SH-SY5Y (cell line): Measurements from ENCODE around the gene CFAP20DC.

Experiments used
- GATA2 ChIP-seq: IDR thresholded peaks from 2 replicates; pipeline ENCODE4 v1.6.1; 2011; ENCODE audit warnings: mild to moderate bottlenecking, low read depth, low read length
- GATA3 ChIP-seq: IDR thresholded peaks from 2 replicates; pipeline ENCODE4 v1.6.1; 2011; ENCODE audit warnings: low read depth, mild to moderate bottlenecking, low read length, moderate library complexity

CFAP20DC gene

DNA sequence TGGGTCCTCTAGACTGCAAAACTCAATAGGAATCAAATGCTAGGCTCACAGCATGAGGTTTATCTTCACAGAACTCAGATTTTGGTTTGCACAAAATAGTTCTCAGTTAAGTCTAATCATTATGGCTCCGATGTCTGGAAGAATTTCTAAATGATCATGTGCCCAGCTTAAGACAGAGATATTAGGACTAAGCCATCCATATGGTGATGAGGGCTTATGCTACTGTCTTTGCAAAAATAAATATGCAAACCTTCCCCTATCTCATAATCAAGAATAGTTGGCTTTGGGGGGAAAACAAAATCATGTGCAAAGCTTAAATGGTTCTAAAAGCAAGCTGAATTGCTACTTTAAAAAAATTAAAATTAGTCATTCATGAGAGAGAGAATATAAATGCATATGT is 96.5 kb downstream of the CFAP20DC start:
- TF ChIP-seq GATA3 = no peak
- no peak for TF ChIP-seq GATA2

- TF ChIP-seq GATA3 (no peak), GATA2 (no peak)
Measured at GRCh38 chr3:58952128-58952917, 97.5 kb downstream of the CFAP20DC start.

GRCh38 chr3:58948018-58948417 is 101.8 kb downstream of the CFAP20DC start:
- TF ChIP-seq GATA3 = no peak

DNA sequence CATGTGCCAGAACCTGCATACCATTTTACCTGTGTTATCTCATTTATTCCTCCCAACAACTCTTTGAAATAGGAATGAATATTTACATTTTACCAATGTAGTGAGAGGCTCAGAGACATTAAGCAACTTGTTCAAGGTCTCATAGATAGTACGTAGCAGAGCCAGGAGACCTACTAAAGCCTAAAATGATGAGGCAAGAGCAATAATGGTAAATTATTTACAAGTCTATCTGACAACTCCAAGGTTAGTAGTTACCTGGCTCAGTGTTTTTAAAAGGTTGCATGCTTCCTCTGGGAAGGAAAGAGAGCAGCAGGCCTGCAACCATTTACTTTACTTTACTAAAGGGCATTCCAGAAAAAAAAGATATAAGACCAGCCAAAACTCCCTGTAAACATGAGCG is 103.0 kb downstream of the CFAP20DC start:
- TF ChIP-seq GATA3 (no peak), GATA2 (no peak)

DNA sequence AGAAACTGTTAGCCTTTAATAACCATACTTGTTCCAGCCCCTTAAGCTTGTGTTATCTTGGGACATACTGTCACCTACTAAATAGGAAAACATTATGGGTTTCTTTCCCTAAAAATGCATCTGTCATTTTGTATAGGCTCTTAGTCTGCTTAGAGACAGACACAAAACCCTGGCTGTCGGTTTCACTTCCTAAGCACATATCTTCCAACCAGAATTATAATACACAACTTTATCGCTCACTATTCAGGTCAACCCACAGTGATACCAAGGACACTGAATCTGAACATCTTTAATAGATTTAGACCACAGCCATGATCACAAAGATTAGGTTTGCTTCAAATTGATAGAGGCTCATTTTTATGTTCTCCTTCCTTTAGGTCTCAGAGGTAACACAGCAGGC is 111.8 kb downstream of the CFAP20DC start:
- TF ChIP-seq GATA2 (no peak), GATA3 (no peak)

GRCh38 chr3:58924578-58924977 is 125.2 kb downstream of the CFAP20DC start:
- TF ChIP-seq GATA3 (no peak), GATA2 (no peak)

DNA sequence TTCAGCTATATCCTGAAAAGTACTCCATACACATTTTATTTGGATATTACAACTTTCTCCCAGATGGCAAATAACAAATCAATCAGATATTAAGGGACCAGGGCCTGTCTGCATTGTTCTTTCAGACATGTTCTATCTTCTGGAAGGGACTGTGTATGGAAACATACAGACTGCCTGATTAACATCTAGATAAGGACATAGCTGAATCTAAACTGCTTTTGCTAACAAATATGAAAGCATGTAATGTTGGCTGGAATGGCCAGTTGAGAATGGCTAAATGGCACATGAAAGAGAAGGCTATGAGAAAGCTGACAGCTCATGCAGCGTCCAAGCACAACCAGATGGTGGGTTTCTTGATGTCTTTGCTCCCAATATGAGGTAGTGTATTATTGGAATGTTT is 149.4 kb downstream of the CFAP20DC start:
- TF ChIP-seq GATA3 = 0 out of 2 replicates have a peak, but pooled peaks have one; percentile 52
- TF ChIP-seq GATA2 = peak; percentile 48; the same call in 1 of the 2 replicates

- no peak for TF ChIP-seq GATA3
- TF ChIP-seq GATA2 = no peak
Measured at GRCh38 chr3:58899953-58900298, 149.9 kb downstream of the CFAP20DC start.

DNA sequence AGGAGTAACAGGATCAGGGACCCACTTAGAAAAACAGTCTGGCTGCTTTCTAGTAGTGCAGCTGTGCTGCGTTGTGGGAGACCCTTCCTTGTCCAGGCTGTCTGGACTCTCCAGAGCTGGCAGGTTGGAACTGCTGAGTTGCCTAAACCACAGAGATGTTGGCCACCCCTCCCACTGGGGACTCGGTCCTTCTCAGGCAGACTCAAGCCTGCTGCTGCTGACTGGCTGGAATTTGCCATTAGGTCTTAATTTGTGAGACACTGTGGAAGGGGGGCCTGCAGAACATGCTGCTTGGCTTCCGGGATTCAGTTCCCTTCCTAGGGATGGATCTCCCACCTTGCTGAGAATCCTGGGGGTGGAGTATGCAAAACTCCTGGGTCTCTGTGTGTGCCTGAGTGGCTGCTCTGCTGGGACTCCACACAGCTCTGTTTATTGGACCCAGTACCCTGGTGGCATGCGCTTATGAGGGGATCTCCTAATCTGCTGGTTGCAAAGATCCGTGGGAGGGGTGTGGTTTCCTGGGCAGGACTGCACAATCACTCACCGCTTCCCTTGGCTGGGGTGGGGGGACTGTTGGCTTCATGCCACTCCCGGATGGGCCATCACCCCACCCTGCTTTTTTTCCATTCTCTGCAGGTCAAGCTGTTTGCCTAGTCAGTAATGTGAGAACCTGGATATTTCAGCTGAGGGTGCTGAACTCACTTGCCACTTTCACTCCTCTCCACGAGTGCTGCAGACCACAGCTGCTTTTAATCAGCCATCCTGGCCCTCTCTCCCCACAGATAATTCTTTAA is 150.5 kb downstream of the CFAP20DC start:
- TF ChIP-seq GATA2 (no peak), GATA3 (no peak)

- TF ChIP-seq GATA3 (no peak), GATA2 (no peak)
Measured at GRCh38 chr3:58898513-58898912, 151.3 kb downstream of the CFAP20DC start.

DNA sequence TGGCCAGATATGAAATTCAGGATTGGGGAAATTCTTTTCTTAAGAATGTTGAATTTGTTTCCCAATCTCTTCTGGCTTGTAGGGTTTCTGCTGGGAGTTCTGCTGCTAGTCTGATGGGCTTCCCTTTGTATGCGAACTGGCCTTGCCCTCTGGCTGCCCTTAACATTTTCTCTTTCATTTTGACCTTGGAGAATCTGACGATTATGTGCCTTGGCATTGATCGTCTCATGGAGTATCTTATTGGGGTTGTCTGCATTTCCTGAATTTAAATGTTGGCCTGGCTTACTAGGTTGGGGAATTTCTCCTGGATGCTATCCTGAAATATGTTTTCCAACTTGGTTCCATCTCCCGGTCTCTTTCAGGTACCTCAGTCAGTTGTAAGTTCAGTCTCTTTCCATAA is 152.2 kb downstream of the CFAP20DC start:
- no peak for TF ChIP-seq GATA3
- no peak for TF ChIP-seq GATA2

DNA sequence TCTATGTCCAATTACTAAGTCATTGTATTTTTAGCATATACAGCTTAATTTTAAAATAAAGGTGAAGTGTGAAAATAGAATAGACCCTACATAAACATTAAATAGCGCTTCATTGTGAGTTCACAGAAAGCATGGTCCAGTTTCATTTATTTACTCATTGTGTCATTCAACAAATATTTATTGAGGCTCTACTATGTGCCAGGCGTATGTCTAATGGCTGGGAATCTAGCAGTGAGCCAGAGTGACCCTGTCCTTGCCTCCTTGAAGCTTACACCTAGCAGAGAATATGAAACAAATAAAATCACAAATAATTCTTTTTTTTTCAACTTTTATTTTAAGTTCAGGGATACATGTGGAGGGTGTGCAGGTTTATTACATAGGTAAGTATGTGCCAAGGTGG is 161.7 kb downstream of the CFAP20DC start:
- TF ChIP-seq GATA3 = no peak
- no peak for TF ChIP-seq GATA2

GRCh38 chr3:58884453-58884852 is 165.4 kb downstream of the CFAP20DC start:
- TF ChIP-seq GATA2 (no peak), GATA3 (no peak)

DNA sequence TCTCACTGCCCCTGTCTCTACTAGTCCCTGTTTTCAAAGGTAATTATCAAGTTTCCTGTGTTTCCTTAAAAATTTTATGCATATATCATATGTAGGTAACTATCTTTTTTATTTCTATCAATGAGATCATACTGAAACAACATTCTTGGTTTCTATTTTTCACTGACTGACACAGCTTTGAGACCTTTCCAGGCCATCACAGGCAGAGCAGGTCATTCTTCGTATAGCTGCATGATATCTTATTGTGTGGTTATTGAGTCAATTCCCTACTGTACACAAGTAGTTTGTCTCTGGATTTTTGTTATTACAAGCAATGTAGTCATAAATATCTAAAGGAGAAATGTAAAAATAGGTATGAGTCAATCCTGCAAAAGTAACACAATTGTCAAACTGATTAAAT is 169.6 kb downstream of the CFAP20DC start:
- TF ChIP-seq GATA3 (no peak), GATA2 (no peak)

GRCh38 chr3:58874795-58875194 is 175.0 kb downstream of the CFAP20DC start:
- no peak for TF ChIP-seq GATA3
- TF ChIP-seq GATA2 = no peak
